ENCODE results near the gene TWIST2.

Gene TWIST2

DNA sequence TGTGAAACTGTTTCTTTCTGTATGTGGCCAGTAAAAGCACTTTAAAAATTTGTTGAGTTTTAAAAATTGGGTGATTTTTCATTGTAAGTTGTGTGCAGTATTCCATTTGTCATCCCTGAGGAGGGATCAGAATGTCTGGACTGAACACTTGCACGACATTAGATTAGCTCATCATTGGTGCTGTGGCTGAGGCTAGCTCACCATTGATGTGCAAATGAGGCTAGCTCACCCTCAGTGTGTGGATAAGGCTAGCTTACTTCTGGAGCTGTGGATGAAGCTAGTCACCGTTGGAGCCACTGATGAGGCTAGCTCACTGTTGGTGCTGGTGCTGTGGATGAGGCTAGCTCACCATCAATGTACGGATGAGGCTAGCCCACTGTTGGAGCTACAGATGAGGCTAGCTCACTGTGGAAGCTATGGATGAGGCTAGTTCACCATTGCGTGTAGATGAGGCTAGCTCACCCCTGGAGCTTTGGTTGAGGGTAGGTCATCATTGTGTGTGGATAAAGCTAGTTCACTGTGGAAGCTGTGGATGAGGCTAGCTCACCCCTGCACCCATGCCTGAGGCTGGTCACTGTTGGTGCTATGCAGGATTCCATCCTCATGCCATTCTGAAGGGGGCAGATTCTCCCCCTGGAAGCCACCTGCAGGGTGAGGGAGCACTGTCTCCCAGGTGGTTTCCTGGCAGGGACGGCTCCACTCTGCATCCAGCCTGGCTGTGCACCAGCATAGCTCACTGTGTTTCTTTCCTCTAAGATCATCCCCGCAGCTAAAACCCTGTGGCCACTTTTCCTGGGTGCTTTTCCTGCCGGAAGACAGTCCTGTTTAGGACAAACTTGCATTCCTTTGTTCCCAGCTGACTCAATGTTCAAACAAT, 101.1 kb downstream of the TWIST2 start:
- no peak for TF ChIP-seq NFIC (IDR thresholded peaks at IDR 0.05)
- no peak for TF ChIP-seq FOXM1 (IDR thresholded peaks at IDR 0.05; ENCODE audit: borderline replicate concordance, low read depth)
- TF ChIP-seq YY1 (IDR thresholded peaks at IDR 0.05; ENCODE audit: low read depth): no peak
- TF ChIP-seq TEAD4 (IDR thresholded peaks at IDR 0.05): no peak
- TF ChIP-seq, protein P1, sequence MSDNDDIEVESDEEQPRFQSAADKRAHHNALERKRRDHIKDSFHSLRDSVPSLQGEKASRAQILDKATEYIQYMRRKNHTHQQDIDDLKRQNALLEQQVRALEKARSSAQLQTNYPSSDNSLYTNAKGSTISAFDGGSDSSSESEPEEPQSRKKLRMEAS (IDR thresholded peaks at IDR 0.05): no peak
- no peak for TF ChIP-seq CEBPB (IDR thresholded peaks at IDR 0.05)
- TF ChIP-seq ZBTB7A (IDR thresholded peaks at IDR 0.05; ENCODE audit: low read depth): no peak
- TF ChIP-seq, protein P2, sequence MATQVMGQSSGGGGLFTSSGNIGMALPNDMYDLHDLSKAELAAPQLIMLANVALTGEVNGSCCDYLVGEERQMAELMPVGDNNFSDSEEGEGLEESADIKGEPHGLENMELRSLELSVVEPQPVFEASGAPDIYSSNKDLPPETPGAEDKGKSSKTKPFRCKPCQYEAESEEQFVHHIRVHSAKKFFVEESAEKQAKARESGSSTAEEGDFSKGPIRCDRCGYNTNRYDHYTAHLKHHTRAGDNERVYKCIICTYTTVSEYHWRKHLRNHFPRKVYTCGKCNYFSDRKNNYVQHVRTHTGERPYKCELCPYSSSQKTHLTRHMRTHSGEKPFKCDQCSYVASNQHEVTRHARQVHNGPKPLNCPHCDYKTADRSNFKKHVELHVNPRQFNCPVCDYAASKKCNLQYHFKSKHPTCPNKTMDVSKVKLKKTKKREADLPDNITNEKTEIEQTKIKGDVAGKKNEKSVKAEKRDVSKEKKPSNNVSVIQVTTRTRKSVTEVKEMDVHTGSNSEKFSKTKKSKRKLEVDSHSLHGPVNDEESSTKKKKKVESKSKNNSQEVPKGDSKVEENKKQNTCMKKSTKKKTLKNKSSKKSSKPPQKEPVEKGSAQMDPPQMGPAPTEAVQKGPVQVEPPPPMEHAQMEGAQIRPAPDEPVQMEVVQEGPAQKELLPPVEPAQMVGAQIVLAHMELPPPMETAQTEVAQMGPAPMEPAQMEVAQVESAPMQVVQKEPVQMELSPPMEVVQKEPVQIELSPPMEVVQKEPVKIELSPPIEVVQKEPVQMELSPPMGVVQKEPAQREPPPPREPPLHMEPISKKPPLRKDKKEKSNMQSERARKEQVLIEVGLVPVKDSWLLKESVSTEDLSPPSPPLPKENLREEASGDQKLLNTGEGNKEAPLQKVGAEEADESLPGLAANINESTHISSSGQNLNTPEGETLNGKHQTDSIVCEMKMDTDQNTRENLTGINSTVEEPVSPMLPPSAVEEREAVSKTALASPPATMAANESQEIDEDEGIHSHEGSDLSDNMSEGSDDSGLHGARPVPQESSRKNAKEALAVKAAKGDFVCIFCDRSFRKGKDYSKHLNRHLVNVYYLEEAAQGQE (IDR thresholded peaks at IDR 0.05; ENCODE audit: low read depth): no peak
- TF ChIP-seq TCF12 (IDR thresholded peaks at IDR 0.05; ENCODE audit: low read depth): no peak
- no peak for TF ChIP-seq RAD21 (IDR thresholded peaks at IDR 0.05; ENCODE audit: low read depth)
- TF ChIP-seq EGR1 (IDR thresholded peaks at IDR 0.05): no peak
- TF ChIP-seq, protein P3, sequence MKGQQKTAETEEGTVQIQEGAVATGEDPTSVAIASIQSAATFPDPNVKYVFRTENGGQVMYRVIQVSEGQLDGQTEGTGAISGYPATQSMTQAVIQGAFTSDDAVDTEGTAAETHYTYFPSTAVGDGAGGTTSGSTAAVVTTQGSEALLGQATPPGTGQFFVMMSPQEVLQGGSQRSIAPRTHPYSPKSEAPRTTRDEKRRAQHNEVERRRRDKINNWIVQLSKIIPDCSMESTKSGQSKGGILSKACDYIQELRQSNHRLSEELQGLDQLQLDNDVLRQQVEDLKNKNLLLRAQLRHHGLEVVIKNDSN (IDR thresholded peaks at IDR 0.05): no peak
- no peak for TF ChIP-seq TAF1 (IDR thresholded peaks at IDR 0.05; ENCODE audit: low read depth)
- no peak for TF ChIP-seq EP300 (IDR thresholded peaks at IDR 0.05; ENCODE audit: borderline replicate concordance)

DNA sequence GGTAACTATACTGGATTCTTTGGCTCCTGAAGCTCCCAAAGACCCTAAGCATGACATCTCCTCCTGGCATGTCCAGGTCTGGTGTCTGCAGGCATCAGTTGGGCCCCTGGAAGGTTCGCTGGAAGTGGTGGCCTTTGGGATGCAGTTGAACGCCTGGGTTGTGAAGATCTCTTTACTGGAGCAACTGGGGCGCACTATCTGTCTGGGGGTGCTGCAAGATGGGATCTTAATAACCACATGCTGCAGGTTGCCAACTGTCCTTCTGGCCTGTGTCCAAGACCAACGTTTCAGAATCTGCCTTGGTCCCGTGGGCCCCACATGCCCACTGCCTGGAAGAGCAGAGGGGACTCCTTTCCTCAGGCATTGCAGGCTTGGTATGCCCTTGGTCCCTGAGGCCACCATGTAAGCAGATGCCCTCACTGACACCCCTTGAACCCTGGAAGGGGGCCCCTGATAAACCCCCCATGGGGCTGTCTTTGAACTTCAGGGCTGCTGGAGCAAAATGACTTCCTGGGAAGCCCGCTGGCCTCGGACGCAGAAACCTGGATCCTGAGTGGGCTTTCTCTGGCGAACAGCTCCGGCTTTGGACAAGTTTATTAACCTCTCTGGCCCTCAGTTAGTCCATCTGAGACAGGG, 101.9 kb downstream of the TWIST2 start:
- TF ChIP-seq RAD21 (IDR thresholded peaks at IDR 0.05; ENCODE audit: low read depth) (no peak), TEAD4 (IDR thresholded peaks at IDR 0.05) (no peak), TAF1 (IDR thresholded peaks at IDR 0.05; ENCODE audit: low read depth) (no peak), YY1 (IDR thresholded peaks at IDR 0.05; ENCODE audit: low read depth) (no peak), NFIC (IDR thresholded peaks at IDR 0.05) (no peak), EP300 (IDR thresholded peaks at IDR 0.05; ENCODE audit: borderline replicate concordance) (no peak)
- TF ChIP-seq, protein P1 (IDR thresholded peaks at IDR 0.05): no peak

DNA sequence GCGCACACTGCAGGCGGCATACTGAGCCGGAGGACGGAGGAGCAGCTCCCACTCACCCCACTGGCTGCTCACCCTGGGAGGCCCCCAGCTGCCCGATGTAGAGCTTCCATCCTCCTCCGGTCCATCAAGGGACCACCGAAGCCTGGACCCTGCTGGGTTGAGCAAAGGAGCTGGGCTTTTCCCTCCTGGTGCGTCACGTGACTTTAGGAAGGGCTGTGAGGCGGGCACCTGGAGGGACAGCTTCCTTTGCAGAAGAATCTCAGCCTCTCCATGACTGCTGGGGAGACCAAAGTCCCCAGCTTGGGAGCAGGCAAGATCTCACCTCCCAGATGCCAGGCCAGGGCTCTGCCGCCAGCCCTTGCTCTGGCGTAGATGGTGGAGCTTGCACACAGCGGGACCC, 102.7 kb downstream of the TWIST2 start:
- TF ChIP-seq, protein P1 (IDR thresholded peaks at IDR 0.05): no peak
- no peak for TF ChIP-seq YY1 (IDR thresholded peaks at IDR 0.05; ENCODE audit: low read depth)
- no peak for TF ChIP-seq EGR1 (IDR thresholded peaks at IDR 0.05)
- TF ChIP-seq FOXM1 (IDR thresholded peaks at IDR 0.05; ENCODE audit: borderline replicate concordance, low read depth): no peak
- no peak for TF ChIP-seq TCF12 (IDR thresholded peaks at IDR 0.05; ENCODE audit: low read depth)
- no peak for TF ChIP-seq TEAD4 (IDR thresholded peaks at IDR 0.05)
- TF ChIP-seq, protein P2 (IDR thresholded peaks at IDR 0.05; ENCODE audit: low read depth): no peak
- TF ChIP-seq, protein P3 (IDR thresholded peaks at IDR 0.05): no peak
- no peak for TF ChIP-seq EP300 (IDR thresholded peaks at IDR 0.05; ENCODE audit: borderline replicate concordance)
- TF ChIP-seq ZBTB7A (IDR thresholded peaks at IDR 0.05; ENCODE audit: low read depth): no peak
- TF ChIP-seq CEBPB (IDR thresholded peaks at IDR 0.05): no peak
- no peak for TF ChIP-seq RAD21 (IDR thresholded peaks at IDR 0.05; ENCODE audit: low read depth)
- TF ChIP-seq TAF1 (IDR thresholded peaks at IDR 0.05; ENCODE audit: low read depth): no peak
- TF ChIP-seq NFIC (IDR thresholded peaks at IDR 0.05): no peak
- TF ChIP-seq CREB1 (IDR thresholded peaks at IDR 0.05; ENCODE audit: low read depth): no peak

DNA sequence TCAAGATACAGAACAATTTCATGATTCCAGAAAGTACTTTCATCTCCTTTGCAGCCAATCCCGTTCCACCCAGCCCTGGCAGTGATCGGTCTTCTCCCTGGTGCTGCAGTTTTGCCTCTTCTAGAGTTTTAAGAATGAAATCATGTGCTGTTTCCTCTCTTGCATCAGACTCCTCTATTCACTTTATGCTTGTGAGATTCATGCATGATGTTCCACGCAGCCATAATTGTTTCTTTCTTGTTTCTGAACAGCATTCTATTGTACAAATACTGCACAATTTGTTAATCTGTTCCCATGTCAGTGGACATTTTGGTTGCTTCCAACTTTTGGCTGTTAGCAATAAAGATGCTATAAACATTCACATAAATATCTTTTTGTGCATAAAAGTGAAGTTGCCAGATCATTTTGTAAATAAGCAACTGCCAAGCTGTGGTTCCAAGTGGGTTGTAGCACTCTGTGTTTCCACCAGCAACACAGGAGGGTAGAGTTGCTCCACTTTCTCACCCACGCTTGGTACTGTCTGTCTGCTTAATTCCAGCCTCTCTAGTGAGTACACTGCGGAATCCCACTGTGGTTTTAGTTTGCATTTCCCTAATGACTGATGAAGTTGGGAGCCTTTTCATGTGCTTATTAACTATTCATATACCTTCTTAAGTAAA, 104.5 kb downstream of the TWIST2 start:
- TF ChIP-seq TCF12 (IDR thresholded peaks at IDR 0.05; ENCODE audit: low read depth) (no peak), RAD21 (IDR thresholded peaks at IDR 0.05; ENCODE audit: low read depth) (no peak), EGR1 (IDR thresholded peaks at IDR 0.05) (no peak), EP300 (IDR thresholded peaks at IDR 0.05; ENCODE audit: borderline replicate concordance) (no peak), CEBPB (IDR thresholded peaks at IDR 0.05) (no peak), TAF1 (IDR thresholded peaks at IDR 0.05; ENCODE audit: low read depth) (no peak), NFIC (IDR thresholded peaks at IDR 0.05) (no peak)
